Mammary epithelial cell (primary cell): ENCODE results near the gene KANSL3.

Experiments used
- CTCF ChIP-seq, 2 donors: IDR thresholded peaks in 1 of 2; conservative IDR thresholded peaks in 1 of 2; 2 replicates each; pipeline ENCODE4 v1.5.1; 2011 to 2012; ENCODE audit warnings: inconsistent platforms in 2 of 2, low read length in 2 of 2, mild to moderate bottlenecking in 2 of 2, control low read depth in 1 of 2, low read depth in 1 of 2; ENCODE audit not compliant: insufficient read depth in 1 of 2; ENCODE audit errors: extremely low read depth in 1 of 2
- EZH2 ChIP-seq: IDR thresholded peaks from 2 replicates; pipeline ENCODE4 v1.6.1; 2012; ENCODE audit warnings: low read length, inconsistent platforms, borderline replicate concordance

- no peak for TF ChIP-seq EZH2
- no peak for TF ChIP-seq CTCF (conservative IDR thresholded peaks at IDR 0.05 in 1 of 2, IDR thresholded peaks at IDR 0.05 in 1 of 2; ENCODE audit: extremely low read depth in 1 of 2, insufficient read depth in 1 of 2, low read depth in 1 of 2, low read length in 2 of 2)
Measured at GRCh38 chr2:96625571-96626552, 12.2 kb downstream of the KANSL3 start.
